SU-DHL-6 (cell line): ENCODE measurements around the gene HTATIP2.

Experiments used
- EZH2phosphoT487 ChIP-seq: fragments of 200-600 bp; sonication (generic), shearing (Covaris generic); conservative IDR thresholded peaks from 2 replicates; pipeline ENCODE4 v1.6.1; 2018; ENCODE audit warnings: mild to moderate bottlenecking, antibody characterized with exemption, low read length, moderate library complexity, mixed read lengths
- TF ChIP-seq, protein P1 (sequence below): fragments of 200-600 bp; sonication (generic); IDR thresholded peaks from one replicate; pipeline ENCODE4 v1.5.1; 2017; ENCODE audit warnings: antibody characterized with exemption, mild to moderate bottlenecking, low read length, moderate library complexity; ENCODE audit not compliant: insufficient read depth, poor library complexity, severe bottlenecking

DNA sequence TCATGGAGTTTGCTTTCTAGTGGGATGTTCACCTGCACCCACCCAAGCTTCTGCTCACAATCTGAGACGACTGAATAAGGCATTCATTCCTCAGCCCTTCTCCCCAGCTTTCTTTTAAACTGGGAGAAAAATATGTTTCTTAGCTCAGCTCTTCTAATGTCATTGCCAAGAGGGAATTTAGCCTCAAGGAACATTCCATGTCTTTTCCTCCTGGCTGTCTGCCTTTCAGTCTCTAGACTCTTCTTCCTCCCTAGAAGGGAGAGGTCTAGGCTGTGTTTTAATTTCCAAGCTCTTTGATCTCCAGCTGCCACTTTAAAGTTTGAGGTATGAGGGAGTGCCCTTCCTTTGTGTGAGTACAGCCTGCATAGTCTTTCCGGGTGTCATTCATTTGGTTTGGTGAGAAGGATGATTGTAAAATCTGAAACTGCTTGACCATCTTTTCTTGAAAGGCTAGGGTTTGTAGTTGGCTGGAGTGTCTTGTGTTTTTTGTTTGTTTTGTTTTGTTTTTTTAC, 11.7 kb upstream of the HTATIP2 start:
- TF ChIP-seq, protein P1, sequence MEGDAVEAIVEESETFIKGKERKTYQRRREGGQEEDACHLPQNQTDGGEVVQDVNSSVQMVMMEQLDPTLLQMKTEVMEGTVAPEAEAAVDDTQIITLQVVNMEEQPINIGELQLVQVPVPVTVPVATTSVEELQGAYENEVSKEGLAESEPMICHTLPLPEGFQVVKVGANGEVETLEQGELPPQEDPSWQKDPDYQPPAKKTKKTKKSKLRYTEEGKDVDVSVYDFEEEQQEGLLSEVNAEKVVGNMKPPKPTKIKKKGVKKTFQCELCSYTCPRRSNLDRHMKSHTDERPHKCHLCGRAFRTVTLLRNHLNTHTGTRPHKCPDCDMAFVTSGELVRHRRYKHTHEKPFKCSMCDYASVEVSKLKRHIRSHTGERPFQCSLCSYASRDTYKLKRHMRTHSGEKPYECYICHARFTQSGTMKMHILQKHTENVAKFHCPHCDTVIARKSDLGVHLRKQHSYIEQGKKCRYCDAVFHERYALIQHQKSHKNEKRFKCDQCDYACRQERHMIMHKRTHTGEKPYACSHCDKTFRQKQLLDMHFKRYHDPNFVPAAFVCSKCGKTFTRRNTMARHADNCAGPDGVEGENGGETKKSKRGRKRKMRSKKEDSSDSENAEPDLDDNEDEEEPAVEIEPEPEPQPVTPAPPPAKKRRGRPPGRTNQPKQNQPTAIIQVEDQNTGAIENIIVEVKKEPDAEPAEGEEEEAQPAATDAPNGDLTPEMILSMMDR: no peak
- no peak for TF ChIP-seq EZH2phosphoT487
